AG09319 (cell line): ENCODE measurements around the gene DCLK1.
"Not testable (repeated sequence)": the region's sequence is repeated elsewhere in the genome, so short reads cannot be mapped to it uniquely, and the experiment has no call there.

Experiments
- DNase-seq: peaks from one replicate; pipeline ENCODE4 v3.0.0-alpha.2; 2010; ENCODE audit warnings: low read depth; ENCODE audit errors: extremely low read depth
- CTCF ChIP-seq: IDR thresholded peaks from 2 replicates; pipeline ENCODE4 v1.5.1; 2011; ENCODE audit warnings: low read depth, mild to moderate bottlenecking, inconsistent platforms, low read length, moderate library complexity

The DCLK1 gene

GRCh38 chr13:36074659-36075058, 56.5 kb downstream of the DCLK1 start:
- no peak for DNase-seq

DNA sequence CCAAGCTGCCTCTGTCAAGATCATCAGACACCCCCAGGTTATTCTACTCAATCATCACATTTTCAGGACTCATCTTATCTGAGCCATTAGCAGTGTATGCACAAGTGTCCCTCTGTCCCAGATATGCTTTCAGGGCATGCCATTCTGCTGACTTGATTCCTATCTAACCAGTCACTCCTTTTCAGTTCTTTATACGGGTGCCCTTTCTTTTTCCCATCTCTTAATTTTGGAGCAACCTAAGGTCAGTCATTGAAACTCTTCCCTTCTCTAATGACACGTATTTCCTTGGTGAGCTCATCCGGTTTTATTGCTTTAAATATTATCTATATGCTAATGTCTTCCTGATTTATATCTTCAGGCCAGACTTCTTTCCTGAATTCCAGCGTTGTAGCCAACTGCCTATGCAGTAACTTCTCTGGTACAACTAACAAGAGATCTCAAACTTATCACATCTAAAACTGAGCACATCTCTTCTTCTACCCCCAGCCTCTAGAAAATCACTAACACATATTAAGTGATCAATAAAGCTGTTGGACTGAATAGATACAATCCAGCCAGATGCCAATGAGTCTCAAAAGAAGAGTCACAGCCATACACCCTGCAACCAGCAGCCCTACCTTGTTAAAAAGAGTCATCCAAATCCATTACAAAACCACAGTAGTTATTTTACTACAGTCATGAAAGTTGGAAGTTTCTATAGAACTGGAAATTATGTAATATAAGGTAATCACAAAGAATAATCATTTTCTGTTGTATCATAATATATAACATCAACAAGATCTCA, 58.8 kb downstream of the DCLK1 start:
- no peak for DNase-seq
- TF ChIP-seq CTCF, result no peak

More at GRCh38 chr13:36074659-36075058, 56.5 kb downstream of the DCLK1 start:
- TF ChIP-seq CTCF, result no peak

DNA sequence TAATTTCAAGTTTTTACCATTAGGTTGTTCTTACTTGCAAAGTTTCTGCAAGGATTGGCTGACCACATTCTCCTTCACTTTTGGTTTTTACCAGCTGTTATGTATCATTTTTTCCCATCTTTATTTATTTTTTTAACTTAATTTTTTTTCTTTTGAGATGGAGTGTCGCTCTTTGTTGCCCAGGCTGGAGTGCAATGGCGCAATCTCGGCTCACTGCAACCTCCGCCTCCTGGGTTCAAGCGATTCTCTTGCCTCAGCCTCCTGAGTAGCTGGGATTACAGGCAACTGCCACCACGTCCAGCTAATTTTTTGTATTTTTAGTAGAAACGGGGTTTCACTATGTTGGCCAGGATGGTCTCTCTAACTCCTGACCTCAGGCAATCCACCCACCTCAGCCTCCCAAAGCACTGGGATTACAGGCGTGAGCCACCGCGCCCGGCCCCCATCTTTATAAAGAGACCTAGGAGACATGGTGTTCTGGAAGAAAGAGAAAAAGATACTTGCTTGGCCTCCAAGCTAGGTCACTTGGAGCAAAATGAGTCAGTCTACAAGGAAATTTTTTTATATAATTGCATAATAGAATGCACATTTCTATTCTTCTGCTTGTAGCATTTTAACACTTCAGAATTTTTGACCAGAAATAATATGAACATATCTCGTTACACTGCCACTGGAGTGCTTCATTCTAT, 60.5 kb downstream of the DCLK1 start:
- not testable (repeated sequence) for DNase-seq

DNA sequence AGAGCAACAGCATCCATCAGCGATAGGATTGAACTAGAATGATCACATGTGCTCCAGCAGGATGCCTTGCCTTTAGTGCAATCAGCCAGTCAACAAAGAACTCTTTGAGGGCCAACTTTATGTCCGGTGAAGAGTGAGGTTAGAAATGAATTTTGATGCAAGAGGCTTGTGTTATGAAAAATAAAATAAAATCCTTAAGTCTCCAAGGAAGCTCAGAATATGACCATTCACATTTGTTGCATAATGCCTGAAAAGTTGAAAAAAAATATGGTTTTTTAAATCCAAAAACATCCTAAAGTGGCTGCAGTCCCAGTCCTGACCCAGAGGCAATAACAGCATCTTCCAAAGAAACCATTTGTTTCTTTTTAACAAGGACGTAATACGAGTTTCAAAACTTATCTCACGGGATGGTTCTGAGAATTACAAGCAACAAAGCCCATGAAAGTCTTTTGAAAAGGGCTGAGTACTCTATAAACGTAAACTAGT, 61.3 kb downstream of the DCLK1 start:
- no peak for TF ChIP-seq CTCF
- DNase-seq, result peak; percentile 56

- TF ChIP-seq CTCF, result no peak
- DNase-seq, result no peak
Measured at GRCh38 chr13:36068991-36069390, 62.2 kb downstream of the DCLK1 start.

DNA sequence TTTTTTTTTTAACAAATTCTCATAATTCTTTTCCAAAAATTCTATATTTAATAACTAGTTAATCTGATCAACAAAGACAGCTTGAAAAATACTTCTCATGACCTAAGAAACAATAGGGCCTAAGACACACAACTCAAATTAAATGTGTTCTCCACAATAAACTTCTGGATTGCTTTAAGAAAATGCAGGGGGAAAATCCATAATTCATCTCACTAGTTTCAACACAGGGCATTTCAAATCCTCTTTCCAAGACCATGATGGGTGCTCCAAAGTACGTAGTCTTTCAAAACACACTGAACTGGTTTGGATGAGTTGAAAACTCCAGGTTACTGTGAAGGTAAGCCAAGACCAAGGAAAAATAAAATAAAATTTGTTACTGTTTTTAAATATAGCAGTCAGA, 62.6 kb downstream of the DCLK1 start:
- DNase-seq, result no peak
- TF ChIP-seq CTCF, result no peak

DNA sequence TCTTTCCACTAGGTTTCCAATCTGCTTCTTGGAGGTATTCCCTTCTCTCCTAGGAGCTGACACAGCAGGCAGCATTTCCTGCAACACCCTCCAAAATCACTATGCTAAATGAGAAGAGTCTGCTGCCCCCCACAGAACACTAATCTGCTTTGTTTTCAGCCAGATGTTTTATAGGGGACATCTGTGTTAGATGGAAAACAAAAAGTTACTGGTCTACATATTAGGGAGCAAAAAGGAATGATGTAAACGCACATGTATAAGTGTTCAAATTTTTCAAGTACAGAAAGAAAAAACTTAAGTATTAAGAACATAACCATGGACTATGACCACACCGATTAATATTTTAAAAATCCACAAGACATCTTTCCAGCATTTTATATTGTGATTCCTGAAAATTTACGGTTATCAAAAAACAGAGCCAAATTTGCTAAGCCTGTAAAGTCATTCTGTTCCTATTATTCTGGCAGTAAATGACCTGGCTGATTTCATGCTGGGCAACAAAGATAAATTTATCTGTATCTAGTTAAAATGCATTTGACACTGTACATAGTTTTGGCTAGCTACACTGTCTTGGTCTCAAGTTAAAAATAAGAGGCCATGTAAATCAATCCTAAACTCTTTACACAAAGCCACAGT, 63.3 kb downstream of the DCLK1 start:
- TF ChIP-seq CTCF, result no peak
- DNase-seq, result no peak
